Smooth muscle cell (in vitro differentiated cells): ENCODE results near the gene LRRC37A2. TPM values are rescaled to one million over a fixed set of nuclear protein-coding genes. Genes with fewer than 3 reads are reported as not detected.
A peak's percentile ranks its signal among the peaks of the same experiment; 100 is the strongest.
"Not testable (repeated sequence)": the region's sequence is repeated elsewhere in the genome, so short reads cannot be mapped to it uniquely, and the experiment has no call there.

Experiments
- DNase-seq: peaks from one replicate; lab custom pipeline; 2025; ENCODE audit not compliant: unreplicated experiment; lab: John Stamatoyannopoulos, UW
- H2AFZ ChIP-seq: fragments of 200-600 bp; sonication (generic); 2 replicates; pipeline ENCODE4 v1.6.0; 2016; ENCODE audit warnings: antibody characterized with exemption, low read depth, mild to moderate bottlenecking
- H3F3A ChIP-seq: fragments of 200-600 bp; sonication (generic); 2 replicates; pipeline ENCODE4 v1.6.0; 2017; ENCODE audit warnings: antibody characterized with exemption, low read depth
- H3K27ac ChIP-seq: fragments of 200-600 bp; sonication (generic); 2 replicates; pipeline ENCODE4 v1.5.1; 2016; ENCODE audit warnings: low read depth, mild to moderate bottlenecking
- H3K27me3 ChIP-seq: fragments of 200-600 bp; sonication (generic); 2 replicates; pipeline ENCODE4 v1.6.1; 2016; ENCODE audit warnings: low read depth, mild to moderate bottlenecking
- H3K36me3 ChIP-seq: fragments of 200-600 bp; sonication (generic); 2 replicates; pipeline ENCODE4 v1.5.1; 2016; ENCODE audit warnings: low read depth
- H3K4me1 ChIP-seq: fragments of 200-600 bp; sonication (generic); 2 replicates; pipeline ENCODE4 v1.5.1; 2016; ENCODE audit warnings: low read depth
- H3K4me2 ChIP-seq: fragments of 200-600 bp; sonication (generic); 2 replicates; pipeline ENCODE4 v1.6.0; 2016; ENCODE audit warnings: mild to moderate bottlenecking
- H3K4me3 ChIP-seq: fragments of 200-600 bp; sonication (generic); 2 replicates; pipeline ENCODE4 v1.5.1; 2016; ENCODE audit warnings: mild to moderate bottlenecking
- H3K79me2 ChIP-seq: fragments of 200-600 bp; sonication (generic); 2 replicates; pipeline ENCODE4 v1.6.0; 2016; ENCODE audit warnings: low read depth, mild to moderate bottlenecking
- H3K9ac ChIP-seq: fragments of 200-600 bp; sonication (generic); 2 replicates; pipeline ENCODE4 v1.6.0; 2016; ENCODE audit warnings: low read depth
- H3K9me3 ChIP-seq: fragments of 200-600 bp; sonication (generic); replicated peaks from 2 replicates; pipeline ENCODE4 v1.5.1; 2016; ENCODE audit warnings: low read depth
- H4K20me1 ChIP-seq: fragments of 200-600 bp; sonication (generic); 2 replicates; pipeline ENCODE4 v1.6.0; 2016; ENCODE audit warnings: low read depth
- WGBS: methylation state at CpG from one replicate; pipeline ENCODE4 v1.1.7; 2016; ENCODE audit warnings: low lambda C conversion rate; 5-methylcytosine and 5-hydroxymethylcytosine counted together
- polyA plus RNA-seq: library from polyadenylated mRNA; unstranded; fragments of >200 nt; fragmentation: Nextera tagmentation; extraction: Ambion mirVana; gene quantifications from 2 replicates; pipeline ENCODE4 v1.2.1, GENCODE V29; 2016
- total RNA-seq: library from RNA; depleted of rRNA; stranded (reverse); fragments of >200 nt; gene quantifications from 2 replicates; pipeline ENCODE4 v1.2.3, GENCODE V29; 2014

LRRC37A2 gene
- total and polyA plus RNA-seq, 2 experiments from 2014 or later, result 5.2 to 8.7 TPM

DNA sequence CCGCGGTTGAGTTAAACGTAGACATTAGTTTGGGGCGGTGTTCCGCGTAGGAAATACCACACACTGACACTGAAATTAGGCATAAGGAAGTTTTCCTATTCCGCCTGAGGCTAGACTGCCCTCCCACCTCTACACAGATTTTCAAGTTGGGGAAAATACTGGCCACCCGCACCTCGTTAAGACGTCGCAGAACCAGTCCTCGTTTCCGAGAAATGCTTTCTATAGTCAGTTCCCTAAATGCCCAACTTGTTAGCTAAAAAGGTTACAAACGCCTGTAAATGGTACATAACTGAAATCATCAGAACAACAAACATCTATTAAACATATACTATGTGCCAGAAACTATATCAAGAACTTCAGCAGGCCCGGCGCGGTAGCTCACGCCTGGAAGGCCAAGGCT lies 67.8 kb downstream of the LRRC37A2 start:
- H3K27me3 ChIP-seq, H3K36me3 ChIP-seq, H3K4me2 ChIP-seq, H4K20me1 ChIP-seq, H3K4me1 ChIP-seq, H3K9me3 ChIP-seq, H2AFZ ChIP-seq, DNase-seq, H3F3A ChIP-seq, H3K9ac ChIP-seq, H3K27ac ChIP-seq, H3K79me2 ChIP-seq: not testable (repeated sequence)
- 31% methylated on average over 11 of the region's 18 CpGs for WGBS
- H3K4me3 ChIP-seq, result peak overlapping the region; percentile 32

DNA sequence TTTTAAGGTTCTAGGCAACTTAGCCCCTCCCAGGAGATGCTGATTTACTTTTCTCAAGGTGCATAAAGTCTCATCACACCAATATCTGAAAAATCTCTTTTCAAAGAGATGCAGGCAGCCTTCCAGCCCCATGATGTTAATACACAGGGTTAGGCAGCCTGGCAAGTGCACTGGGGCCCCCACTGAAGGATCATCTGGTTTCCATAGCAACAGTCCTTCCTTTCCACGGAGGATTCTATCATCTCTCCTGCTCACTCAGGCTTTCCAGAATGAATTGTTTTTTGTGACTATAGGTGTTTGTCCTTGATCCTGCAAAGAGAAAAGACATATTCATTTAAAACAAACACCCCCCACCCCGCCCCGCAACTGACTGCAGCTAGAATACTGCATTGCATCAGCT lies 73.2 kb downstream of the LRRC37A2 start:
- H3F3A ChIP-seq, H4K20me1 ChIP-seq, H3K4me1 ChIP-seq, H2AFZ ChIP-seq, H3K36me3 ChIP-seq, DNase-seq, H3K27me3 ChIP-seq, H3K79me2 ChIP-seq, H3K4me3 ChIP-seq, H3K27ac ChIP-seq, H3K9ac ChIP-seq, H3K4me2 ChIP-seq, H3K9me3 ChIP-seq: not testable (repeated sequence)
- WGBS, result no CpG with 5 or more reads among the region's 3 CpGs

DNA sequence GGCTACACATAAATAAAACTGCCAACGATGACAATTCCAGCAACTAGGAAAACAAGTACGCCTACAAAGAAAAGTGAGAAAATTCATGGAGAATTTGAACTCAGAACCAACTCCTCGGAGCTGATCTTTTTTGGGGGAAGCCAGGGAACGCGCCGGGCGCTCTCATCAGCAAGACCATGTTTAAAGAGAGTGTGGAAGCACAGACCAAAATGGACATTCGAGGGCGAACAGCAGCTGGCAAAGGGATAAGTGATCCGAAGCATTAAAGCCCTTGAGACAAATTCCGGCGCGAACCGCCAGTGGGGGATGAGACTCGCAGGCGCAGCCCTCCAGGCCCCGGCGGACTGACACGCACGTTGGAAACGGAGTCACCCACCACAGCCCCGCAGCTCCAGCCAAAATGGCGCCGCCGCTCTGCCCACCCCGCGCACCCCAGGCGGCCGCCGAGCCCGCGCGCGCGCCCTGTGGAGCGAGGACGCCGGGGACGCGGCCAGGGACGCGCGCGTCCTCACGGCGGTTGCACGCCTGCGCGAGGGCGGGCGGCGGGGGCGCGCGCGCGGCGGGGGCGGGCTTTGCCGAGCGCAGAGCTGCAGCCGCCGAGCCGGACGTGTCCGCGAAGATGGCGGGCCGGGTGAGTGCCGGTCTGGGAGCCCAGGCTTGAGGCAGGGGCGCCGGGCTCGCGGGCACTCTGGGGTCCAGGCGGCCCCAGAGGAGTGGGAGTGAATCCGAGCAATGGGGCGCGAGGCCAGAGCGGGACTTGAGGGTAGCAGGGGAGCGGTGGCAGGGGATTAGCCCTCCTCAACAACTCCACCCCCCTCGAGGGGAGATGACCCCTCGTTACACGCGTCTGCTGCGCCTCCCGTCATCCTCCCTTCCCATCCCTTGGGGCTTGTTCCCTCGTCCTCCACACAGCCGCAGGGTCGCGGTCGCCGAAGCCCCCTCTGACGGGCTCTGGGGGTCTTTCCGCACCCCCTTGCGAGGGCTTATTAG lies 78.2 kb downstream of the LRRC37A2 start, which contains the start of gene NSF:
Gene NSF, plus strand, starts transcription at position 513 of the 990 bp plus-strand sequence. Its CDS starts 107 bp downstream, at position 620.
- not testable (repeated sequence) for H3K4me2 ChIP-seq, H2AFZ ChIP-seq, H3K9me3 ChIP-seq, H3K4me3 ChIP-seq, H3K4me1 ChIP-seq, H3K36me3 ChIP-seq, H3K27me3 ChIP-seq, H3K9ac ChIP-seq, H4K20me1 ChIP-seq, H3K27ac ChIP-seq, H3F3A ChIP-seq, DNase-seq, H3K79me2 ChIP-seq
- WGBS, result no CpG with 5 or more reads among the region's 95 CpGs

DNA sequence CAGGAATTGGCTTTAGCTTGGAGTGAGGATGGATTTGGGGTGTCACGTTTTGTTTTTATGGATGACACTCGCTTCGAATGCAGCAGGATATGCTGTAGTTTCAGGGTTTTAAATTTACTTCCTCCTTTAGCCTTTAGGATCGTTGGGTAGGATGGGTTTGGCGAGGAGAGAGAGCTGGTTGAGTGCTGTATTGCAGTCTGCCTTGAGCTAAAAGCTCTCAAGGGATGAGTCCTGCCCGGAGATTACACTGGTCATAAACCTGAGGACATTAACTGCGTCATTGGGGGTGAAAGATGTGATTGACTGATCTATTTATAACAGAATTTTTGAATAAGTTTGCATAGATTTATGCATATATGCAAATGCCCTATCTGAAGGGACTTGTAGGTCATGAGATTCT lies 79.1 kb downstream of the LRRC37A2 start:
- not testable (repeated sequence) for H3F3A ChIP-seq, H3K27me3 ChIP-seq, DNase-seq, H3K79me2 ChIP-seq, H3K9me3 ChIP-seq, H4K20me1 ChIP-seq, H2AFZ ChIP-seq, H3K4me1 ChIP-seq, H3K36me3 ChIP-seq, H3K27ac ChIP-seq, H3K4me2 ChIP-seq, H3K9ac ChIP-seq, H3K4me3 ChIP-seq
- WGBS, result no CpG with 5 or more reads among the region's 7 CpGs

DNA sequence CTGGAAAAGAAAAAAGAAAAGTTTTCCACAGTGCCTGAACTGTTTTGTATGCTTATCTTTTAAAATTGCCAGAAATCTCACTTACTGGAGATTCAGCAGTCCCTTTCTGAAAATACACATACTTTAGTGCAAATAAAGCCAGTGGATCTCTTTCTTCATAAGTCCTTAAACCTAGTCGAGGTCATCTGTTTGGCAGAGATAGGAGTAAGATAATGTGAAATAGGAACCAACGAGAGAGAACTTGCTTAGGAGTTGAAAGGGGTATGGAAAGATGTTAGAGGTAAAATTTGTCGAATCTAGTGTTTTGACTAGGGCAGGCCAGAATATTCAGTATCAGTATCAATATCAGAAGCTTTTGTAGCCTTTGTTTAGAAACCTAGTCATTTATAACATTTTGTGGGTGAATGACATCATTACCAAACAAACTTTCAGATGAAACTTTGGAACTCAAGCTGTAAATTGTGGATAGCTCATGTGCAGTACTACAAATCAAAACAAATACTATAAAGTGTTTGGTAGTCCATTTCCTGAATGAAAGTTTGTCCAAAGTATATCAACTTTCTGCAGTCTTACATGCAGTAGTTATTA lies 86.2 kb downstream of the LRRC37A2 start:
- not testable (repeated sequence) for H3K27me3 ChIP-seq, H3K9ac ChIP-seq, H3F3A ChIP-seq, H4K20me1 ChIP-seq, H3K9me3 ChIP-seq, H3K4me2 ChIP-seq, H3K4me3 ChIP-seq, H3K27ac ChIP-seq, H3K79me2 ChIP-seq, H3K36me3 ChIP-seq, H3K4me1 ChIP-seq, H2AFZ ChIP-seq, DNase-seq
- whole genome bisulfite sequencing, result 57% methylated on average over 3 of the region's 3 CpGs

DNA sequence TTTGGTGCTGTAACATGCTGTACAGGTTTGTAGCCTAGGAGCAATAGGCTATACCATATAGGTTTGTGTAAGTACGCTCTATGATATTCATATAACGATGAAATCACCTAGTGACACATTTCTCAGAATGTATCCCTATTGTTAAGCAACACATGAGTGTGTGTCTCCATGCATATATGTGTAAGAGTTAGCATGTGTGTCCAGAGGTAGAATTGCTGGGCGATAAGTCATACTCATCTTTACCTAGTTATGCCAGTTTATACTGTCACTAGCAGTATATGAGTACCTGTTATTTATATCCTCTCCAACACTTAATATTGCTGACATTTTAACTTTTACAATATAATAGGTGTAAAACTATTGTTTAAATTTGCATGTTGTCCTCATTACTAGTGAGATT lies 88.5 kb downstream of the LRRC37A2 start:
- not testable (repeated sequence) for H3K9ac ChIP-seq, H2AFZ ChIP-seq, H3F3A ChIP-seq, H3K4me3 ChIP-seq, H3K36me3 ChIP-seq, H3K4me2 ChIP-seq, H3K9me3 ChIP-seq, H3K27ac ChIP-seq, H3K27me3 ChIP-seq, H4K20me1 ChIP-seq, H3K4me1 ChIP-seq, DNase-seq, H3K79me2 ChIP-seq
- no CpG with 5 or more reads among the region's 3 CpGs for WGBS

DNA sequence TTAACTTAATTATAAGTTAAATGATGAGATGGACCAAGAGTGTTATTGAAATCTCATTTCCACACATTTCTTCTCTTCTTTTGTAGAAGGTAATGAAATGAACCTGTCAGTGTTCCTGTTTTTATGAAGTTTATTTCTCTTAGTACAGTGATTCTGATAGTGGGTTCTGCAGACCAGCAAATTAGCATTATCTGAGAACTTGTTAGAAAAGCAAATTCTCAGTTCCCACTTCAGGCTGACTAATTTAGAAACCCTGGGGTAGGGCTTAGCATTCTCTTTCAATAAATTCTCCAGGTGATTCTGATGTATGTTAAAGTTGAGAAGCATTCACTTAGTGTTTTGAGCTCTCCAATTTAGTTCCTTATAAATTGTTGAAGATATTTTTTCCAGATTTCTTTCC lies 90.9 kb downstream of the LRRC37A2 start:
- H3K27ac ChIP-seq, H3K9ac ChIP-seq, H3K9me3 ChIP-seq: not testable (repeated sequence)

More for the DNA sequence above, 90.9 kb downstream of the LRRC37A2 start:
- not testable (repeated sequence) for H2AFZ ChIP-seq, H3K79me2 ChIP-seq, H3K27me3 ChIP-seq, DNase-seq, H3K4me3 ChIP-seq, H4K20me1 ChIP-seq, H3F3A ChIP-seq, H3K4me2 ChIP-seq, H3K4me1 ChIP-seq, H3K36me3 ChIP-seq
